ENCODE data around the gene KRT75.

GRCh38 chr12:52452101-52452500 is 17.9 kb upstream of the KRT75 start, which contains the start of gene KRT6B:
- TF ChIP-seq POLR2AphosphoS5 (IDR thresholded peaks at IDR 0.05) (peak in 1 of 3 donors; percentile 11), CTCF (IDR thresholded peaks at IDR 0.05) (no peak)
